ELF-1 (cell line): ENCODE data around the gene KRTAP20-2.

ENCODE experiments used
- DNase-seq: peaks from one replicate; pipeline ENCODE4 v3.0.0-alpha.2; 2016; ENCODE audit warnings: low read depth, low spot score

Gene KRTAP20-2

DNA sequence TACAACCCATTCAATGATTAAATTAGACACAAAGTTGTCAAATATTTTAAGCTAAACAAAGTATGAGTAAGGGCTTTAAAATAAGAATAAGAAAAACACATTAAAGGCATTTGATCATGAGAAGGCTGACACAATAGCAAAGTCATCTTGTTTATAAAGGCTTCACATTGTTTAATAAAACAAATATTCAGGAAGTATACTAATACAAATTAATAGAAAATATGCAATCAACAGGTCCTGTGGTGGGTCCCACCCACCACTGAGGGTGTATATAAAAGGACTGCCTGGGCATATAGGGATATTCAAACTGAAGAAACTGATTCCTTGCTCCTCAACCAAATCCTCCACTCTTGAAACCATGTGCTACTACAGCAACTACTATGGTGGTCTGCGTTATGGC is at the start of gene KRTAP20-2:
KRTAP20-2 (plus strand) TSS at position 301 of the 400 bp plus-strand sequence; CDS start at position 359, 58 bp downstream.
- DNase-seq, result no peak

DNA sequence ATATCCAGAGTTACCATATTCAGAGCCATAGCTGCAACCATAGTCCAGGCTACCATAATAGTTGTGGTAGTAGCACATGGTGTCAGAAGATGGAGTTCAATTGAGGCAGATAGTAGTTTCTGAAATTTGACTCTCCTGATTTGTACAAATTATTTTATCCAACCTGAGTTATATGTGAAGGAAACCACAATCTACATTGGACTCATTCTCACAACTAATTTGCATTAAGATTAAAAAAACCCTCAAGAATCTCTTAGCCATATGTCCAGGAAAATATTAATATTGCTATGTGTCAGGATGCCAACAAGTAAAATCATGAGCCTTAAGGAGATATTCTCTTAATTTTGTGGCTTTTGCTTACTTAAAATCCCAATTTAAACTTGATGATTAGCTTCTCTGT is 44.7 kb upstream of the KRTAP20-2 start, which contains the start of gene KRTAP22-2:
KRTAP22-2 (minus strand) TSS at position 101 of the 400 bp plus-strand sequence.
- no peak for DNase-seq

DNA sequence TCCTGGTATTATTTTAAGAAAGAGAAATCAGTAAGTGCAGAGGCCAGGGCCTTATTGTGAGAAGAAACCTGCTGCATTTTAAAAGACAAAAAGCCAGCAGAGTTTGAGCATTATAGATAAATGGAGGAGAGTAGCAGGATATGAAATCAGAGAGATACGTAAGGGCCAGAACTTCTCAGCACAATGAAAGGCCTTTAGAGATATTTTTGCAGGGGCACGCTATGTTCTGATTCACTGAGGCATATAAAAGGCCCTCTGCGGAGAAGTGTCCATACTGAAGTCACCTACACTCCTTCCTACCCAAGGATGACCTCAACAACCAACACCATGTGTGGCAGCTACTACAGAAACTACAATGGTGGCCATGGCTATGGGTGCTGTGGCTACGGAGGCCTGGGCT is 42.9 kb upstream of the KRTAP20-2 start, which contains the start of gene KRTAP6-3:
KRTAP6-3 (plus strand) TSS at position 301 of the 400 bp plus-strand sequence; CDS start at position 307, 6 bp downstream.
- DNase-seq, result no peak

DNA sequence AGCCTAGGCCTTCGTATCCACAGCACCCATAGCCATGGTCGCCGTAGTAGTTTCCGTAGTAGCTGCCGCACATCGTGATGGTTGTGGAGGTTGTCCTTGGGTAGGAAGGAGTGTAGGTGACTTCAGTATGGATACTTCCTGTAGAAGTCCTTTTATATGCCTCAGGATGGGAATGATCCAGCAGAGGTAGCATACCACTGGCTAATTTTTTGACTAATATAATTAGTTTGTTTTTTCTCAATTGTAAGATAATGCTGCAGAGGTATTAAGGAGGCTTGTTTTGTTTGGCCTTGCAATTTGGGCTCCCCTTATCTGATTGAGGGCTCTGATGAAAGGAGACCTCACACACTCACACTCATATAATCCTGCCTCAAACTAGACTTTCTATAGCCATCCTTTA is 36.2 kb upstream of the KRTAP20-2 start, which contains the start of gene KRTAP6-2:
KRTAP6-2 (minus strand) TSS at position 101 of the 400 bp plus-strand sequence; CDS start at position 73, 28 bp downstream.
- DNase-seq, result no peak

DNA sequence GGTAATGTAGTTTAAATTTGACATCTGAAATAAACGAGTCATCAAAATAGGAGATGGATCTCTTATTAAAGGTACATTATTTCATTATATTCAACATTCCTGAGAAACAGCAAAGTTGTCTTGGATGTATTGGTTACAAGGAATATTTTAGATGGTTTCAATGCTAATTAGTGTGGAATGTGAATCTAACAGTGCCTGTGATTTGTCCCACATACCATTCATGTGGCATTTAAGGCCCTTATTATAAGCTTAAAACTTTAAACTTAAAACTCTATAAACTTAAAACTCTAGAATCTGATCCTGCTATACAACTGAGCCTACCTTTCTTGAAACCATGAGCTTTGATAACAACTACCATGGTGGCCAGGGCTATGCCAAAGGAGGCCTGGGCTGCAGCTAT is 34.2 kb upstream of the KRTAP20-2 start, which contains the start of gene KRTAP22-1:
KRTAP22-1 (plus strand) TSS at position 301 of the 400 bp plus-strand sequence.
- DNase-seq, result no peak

- no peak for DNase-seq
Observed at GRCh38 chr21:30605968-30606367, 29.0 kb upstream of the KRTAP20-2 start.

DNA sequence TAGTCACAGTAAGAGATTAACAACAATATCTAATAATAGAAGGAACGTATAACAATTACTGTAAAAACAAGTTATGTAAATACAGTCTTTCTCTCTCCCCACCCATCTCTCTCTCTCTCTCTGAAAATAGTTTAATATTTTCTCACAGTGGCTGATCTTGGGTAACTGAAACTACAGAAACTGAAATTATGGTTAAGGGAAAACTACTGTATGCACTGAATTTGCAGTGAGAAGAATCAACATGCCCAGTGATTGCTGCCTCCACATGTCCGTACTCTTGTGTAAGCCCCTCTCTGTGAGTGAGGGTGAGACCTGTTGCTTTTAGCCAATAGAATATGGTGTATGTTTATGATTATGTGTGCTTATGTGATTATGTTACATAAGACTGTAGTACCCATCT is 22.9 kb upstream of the KRTAP20-2 start:
- DNase-seq, result no peak

- DNase-seq, result no peak
Observed at GRCh38 chr21:30613836-30614235, 21.2 kb upstream of the KRTAP20-2 start, which contains the start of gene KRTAP6-1. TSS of gene KRTAP6-1 (minus strand) at chr21:30613930. CDS start at chr21:30613904, 26 bp downstream.

GRCh38 chr21:30615199-30615598 is 19.8 kb upstream of the KRTAP20-2 start:
- DNase-seq, result no peak

- DNase-seq, result no peak
Observed at GRCh38 chr21:30616125-30616524, 18.9 kb upstream of the KRTAP20-2 start, which contains the start of gene KRTAP20-1. TSS of gene KRTAP20-1 (plus strand) at chr21:30616425. CDS start at chr21:30616455, 30 bp downstream.

- DNase-seq, result no peak
Observed at GRCh38 chr21:30620080-30620479, 14.9 kb upstream of the KRTAP20-2 start.

DNA sequence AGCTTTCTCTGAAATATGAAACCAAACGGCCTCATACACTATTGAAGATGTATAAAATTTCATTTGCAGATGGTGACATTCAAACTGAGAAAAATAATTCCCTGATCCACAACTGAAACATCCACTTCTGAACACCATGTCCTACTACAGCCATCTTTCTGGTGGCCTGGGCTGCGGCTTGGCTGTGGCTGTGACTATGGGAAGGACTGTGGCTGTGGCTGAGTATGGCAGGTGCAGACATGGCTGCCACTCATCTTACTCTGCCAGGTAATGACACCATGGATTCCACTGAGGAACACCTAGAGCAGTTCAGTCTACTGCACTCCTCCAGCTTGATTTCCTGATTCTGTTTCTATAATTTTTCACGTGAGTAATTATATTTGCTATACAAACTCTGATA is 14.5 kb upstream of the KRTAP20-2 start, which contains the start of gene KRTAP20-4:
KRTAP20-4 (plus strand) TSS at position 106 of the 400 bp plus-strand sequence.
- DNase-seq, result no peak

DNA sequence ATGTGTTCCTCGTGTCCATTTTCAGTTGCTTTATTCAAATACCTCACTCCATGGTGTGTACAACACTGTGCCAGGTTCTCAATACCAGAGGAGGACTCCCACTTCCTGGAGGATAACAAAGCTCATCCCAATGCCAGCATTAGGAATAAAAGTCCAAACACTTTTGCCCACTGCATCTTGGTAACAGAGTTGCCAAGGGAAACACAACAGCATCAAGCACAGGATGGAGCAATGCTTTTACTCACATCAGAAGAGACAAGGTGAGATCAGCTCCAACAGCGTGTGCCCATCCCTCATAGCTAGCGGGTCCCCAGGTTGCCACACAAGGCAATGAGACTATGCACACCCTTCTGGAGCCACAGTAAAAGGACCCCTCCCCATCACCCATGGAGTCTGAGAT is 11.6 kb upstream of the KRTAP20-2 start:
- DNase-seq, result no peak

DNA sequence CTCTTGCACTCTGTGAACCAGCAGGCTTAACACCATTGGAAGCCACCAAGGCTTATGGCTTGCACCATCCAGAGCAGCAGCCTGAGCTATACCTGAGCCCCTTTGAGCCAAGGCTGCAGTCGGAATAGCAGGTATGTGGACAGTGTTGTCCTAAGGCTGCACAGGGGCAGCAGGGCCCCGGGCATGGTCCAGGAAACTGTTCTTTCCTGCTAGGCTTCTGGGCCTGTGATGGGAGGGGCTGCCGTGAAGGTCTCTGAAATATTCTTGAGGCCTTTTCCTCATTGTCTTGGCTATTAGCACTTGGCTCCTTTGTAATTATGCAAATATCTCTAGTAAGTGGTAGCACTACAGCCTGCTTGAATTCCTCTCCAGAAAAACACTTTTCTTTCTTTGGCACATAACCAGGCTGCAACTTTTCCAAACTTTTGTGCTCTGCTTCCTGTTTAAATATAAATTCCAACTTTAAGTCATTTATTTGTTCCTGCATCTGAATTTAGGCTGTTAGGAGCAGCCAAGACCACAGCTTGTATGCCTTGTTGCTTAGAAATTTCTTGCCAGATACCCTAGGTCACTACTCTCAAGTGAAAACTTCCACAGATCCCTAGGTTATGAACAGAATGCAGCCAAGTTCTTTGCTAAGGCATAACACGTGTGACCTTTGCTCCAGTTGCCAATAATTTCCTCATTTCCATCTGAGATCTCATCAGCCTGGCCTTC is 9.4 kb upstream of the KRTAP20-2 start:
- DNase-seq, result no peak

GRCh38 chr21:30628109-30628508 is 6.9 kb upstream of the KRTAP20-2 start:
- no peak for DNase-seq

DNA sequence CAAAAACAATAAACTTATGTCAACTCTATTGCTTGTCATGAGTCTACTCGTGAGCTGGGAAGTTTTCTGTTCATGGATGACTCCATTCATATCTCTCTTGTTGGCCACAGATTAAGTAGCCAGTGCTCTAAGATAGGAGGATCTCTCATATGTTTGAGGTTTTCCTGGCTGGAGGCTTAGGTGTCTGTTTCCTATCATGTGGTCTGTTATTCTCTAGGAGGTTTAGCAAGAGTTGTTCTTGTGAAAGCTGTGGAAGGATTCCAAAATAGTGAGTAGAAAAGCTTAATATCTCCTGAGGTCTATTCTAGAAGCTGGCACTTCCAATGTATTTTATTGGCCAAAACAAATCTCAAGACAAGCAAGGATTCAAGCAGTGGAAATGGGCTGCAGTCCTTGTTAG is 5.8 kb upstream of the KRTAP20-2 start:
- DNase-seq, result no peak

DNA sequence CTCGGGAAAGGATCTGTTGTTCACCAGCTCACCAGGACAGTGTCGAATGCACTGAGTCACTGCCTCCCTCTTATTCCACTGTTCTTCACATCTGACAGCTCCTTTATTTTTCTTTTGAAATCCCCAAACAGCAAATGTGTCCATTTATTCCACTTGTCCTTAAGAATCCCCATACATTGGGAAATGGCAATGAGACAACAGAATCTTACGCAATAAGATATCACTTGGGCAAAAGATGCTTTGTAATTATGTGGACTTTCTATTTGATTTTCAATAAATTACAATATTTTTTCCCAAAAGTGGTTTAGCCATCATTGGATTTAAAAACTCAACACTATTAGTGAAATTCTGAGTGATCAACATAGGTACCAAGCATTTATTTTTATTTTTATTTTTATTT is 3.7 kb downstream of the KRTAP20-2 start:
- DNase-seq, result no peak

- DNase-seq, result no peak
Observed at GRCh38 chr21:30642564-30642963, 7.6 kb downstream of the KRTAP20-2 start, which contains the start of gene KRTAP20-3. TSS of gene KRTAP20-3 (plus strand) at chr21:30642864.

- DNase-seq, result no peak
Observed at GRCh38 chr21:30646904-30647414, 12.0 kb downstream of the KRTAP20-2 start.

DNA sequence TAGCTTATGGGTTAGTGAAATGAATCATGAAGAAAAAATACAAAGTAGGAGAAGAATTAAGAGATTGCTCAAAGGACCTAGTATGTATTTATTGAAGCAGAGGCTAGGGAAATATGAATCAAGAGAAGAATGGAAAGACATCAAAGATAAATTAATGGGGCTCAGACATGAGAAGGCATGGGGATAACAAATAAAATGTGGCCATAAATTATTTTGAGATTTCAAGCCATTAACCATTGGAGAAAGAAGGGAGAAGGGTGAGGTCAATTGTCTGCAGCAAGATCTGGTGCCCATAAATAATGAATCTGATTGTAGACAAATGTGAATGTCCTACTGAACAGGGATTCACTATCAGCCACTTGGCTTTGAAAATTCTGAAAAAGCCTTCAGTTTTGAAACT is 17.9 kb downstream of the KRTAP20-2 start:
- DNase-seq, result no peak

DNA sequence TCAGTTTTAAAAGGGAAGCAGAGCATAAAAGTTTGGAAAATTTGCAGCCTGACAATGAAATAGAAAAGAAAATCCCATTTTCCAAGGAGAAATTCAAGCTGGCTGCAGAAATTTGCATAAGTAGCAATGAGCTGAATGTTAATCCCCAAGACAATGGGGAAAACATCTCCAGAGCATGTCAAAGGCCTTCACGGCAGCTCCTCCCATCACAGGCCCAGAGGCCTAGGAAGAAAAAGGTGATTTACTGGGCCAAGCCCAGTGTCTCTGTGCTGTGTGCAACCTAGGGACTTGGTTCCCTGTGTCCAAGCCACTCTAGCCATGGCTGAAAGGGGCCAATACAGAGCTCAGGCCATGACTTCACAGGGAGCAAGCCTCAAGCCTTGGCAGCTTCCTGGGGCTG is 33.8 kb downstream of the KRTAP20-2 start:
- DNase-seq, result no peak

DNA sequence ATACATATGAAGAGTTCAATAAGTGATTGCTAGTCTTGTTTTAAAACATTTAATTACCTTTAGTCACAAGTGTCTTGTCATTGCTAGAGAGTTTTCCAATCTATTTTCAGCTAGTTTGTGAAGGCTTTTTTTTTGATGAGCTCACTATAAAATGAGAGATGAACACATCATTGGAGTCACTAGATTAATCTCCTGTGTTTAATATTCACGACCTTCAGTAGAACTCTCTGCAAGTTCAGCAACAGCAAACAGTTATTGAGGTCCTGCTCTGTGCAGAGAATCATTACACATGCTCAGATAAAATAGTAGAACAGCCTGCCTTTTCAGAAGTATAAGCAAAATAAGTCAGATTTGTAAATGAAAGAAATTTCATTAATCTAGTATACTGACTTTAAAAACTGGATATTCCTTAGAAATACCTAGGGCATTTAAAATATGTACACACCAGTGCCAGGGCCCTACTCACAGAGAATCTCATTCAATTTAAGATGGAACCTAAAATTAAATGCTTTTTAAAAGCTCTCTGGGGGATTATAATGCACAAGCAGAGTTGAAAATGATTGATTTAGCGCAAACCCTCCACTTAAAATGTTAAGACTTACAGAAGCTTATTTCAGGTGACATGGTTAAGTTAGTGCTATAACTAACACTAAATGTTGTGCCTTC is 38.1 kb downstream of the KRTAP20-2 start:
- no peak for DNase-seq
